ENCODE results near the gene COMMD1. TPM values are rescaled to one million over a fixed set of nuclear protein-coding genes. Genes with fewer than 3 reads are reported as not detected.
"Not testable (repeated sequence)": the region's sequence is repeated elsewhere in the genome, so short reads cannot be mapped to it uniquely, and the experiment has no call there.

COMMD1 gene
- total and polyA plus RNA-seq, 3 donors from 2014 or later, result 61.7 to 87.9 (median 85.2) TPM

- H3K27me3 ChIP-seq, result no peaks in the 10 kb centered on the region
- H3K36me3 ChIP-seq (ENCODE audit: low read depth, missing control alignments), result no peaks in the 10 kb centered on the region
- DNase-seq, result no peak
- no peak overlapping the region for H3K4me3 ChIP-seq
- H3K27ac ChIP-seq, result no peak overlapping the region
- intact Hi-C loops (cut with DNase I; ENCODE audit: low total_unique reads), result no loop called here
- WGBS, 2 donors, result 94 to 95% methylated on average over 4 of the region's 4 CpGs
- H3K4me1 ChIP-seq, result no peaks in the 10 kb centered on the region
- H3K9me3 ChIP-seq, result no peaks in the 10 kb centered on the region
- TF ChIP-seq POLR2A (IDR thresholded peaks at IDR 0.05) (no peak), CTCF (IDR thresholded peaks at IDR 0.05) (no peak)
Observed at GRCh38 chr2:61877571-61878245, 27.8 kb upstream of the COMMD1 start.

- Histone ChIP-seq H3K9me3 (no peaks in the 10 kb centered on the region), H3K36me3 (ENCODE audit: low read depth, missing control alignments) (no peaks in the 10 kb centered on the region), H3K27ac (no peak overlapping the region), H3K4me3 (no peak overlapping the region), H3K27me3 (no peaks in the 10 kb centered on the region), H3K4me1 (no peaks in the 10 kb centered on the region)
- intact Hi-C loops (cut with DNase I; ENCODE audit: low total_unique reads), result no loop called here
- DNase-seq, result no peak
- WGBS, 2 donors, result 93 to 94% methylated on average over 3 of the region's 3 CpGs
- TF ChIP-seq CTCF (IDR thresholded peaks at IDR 0.05) (no peak), POLR2A (IDR thresholded peaks at IDR 0.05) (no peak)
Observed at GRCh38 chr2:61878761-61879160, 26.7 kb upstream of the COMMD1 start.

GRCh38 chr2:61879351-61879750, 26.1 kb upstream of the COMMD1 start:
- H3K27me3 ChIP-seq; H3K27ac ChIP-seq; H3K9me3 ChIP-seq; H3K36me3 ChIP-seq (ENCODE audit: low read depth, missing control alignments); DNase-seq; intact Hi-C loops (cut with DNase I; ENCODE audit: low total_unique reads); H3K4me1 ChIP-seq; H3K4me3 ChIP-seq: not testable (repeated sequence)
- 95 to 97% methylated on average over 4 of the region's 4 CpGs for WGBS, 2 donors

GRCh38 chr2:61882850-61883249, 22.6 kb upstream of the COMMD1 start:
- 84% methylated on average over 5 of the region's 5 CpGs for WGBS, 2 donors
- H3K36me3 ChIP-seq (ENCODE audit: low read depth, missing control alignments), result no peaks in the 10 kb centered on the region

More at GRCh38 chr2:61882850-61883249, 22.6 kb upstream of the COMMD1 start:
- Histone ChIP-seq H3K4me3 (no peak overlapping the region), H3K9me3 (no peaks in the 10 kb centered on the region), H3K27me3 (no peaks in the 10 kb centered on the region), H3K27ac (no peak overlapping the region), H3K4me1 (peaks cover 8% of the 10 kb centered on the region)
- intact Hi-C loops (cut with DNase I; ENCODE audit: low total_unique reads), result no loop called here
- no peak for TF ChIP-seq CTCF (IDR thresholded peaks at IDR 0.05)
- TF ChIP-seq POLR2A (IDR thresholded peaks at IDR 0.05), result no peak
- DNase-seq, result no peak
